B cell (primary cell): ENCODE data around the gene CYREN. TPM values are rescaled to one million over a fixed set of nuclear protein-coding genes. Genes with fewer than 3 reads are reported as not detected.

Experiments used
- ATAC-seq: fragments of 200-7000 bp; cut with Tn5 transposase; one replicate; pipeline ENCODE4 v1.10.0; 2021; ENCODE audit warnings: low read depth, mild to moderate bottlenecking, moderate number of reproducible peaks, moderate library complexity
- CTCF ChIA-PET: fragments of 350-600 bp; sonication (Branson Sonifier 250); formaldehyde crosslinking; loops from one replicate; lab custom pipeline; 2021; ENCODE audit warnings: antibody characterized with exemption, inconsistent platforms; lab: Charles Lee
- POLR2A ChIA-PET: fragments of 350-600 bp; sonication (Branson Sonifier 250); formaldehyde crosslinking; loops from one replicate; lab custom pipeline; 2021; ENCODE audit warnings: antibody characterized with exemption; lab: Charles Lee
- DNase-seq: peaks from one replicate; pipeline ENCODE4 v3.0.0; 2013
- H2AFZ ChIP-seq: 2 replicates; pipeline ENCODE4 v1.6.1; 2012; ENCODE audit warnings: mild to moderate bottlenecking, low read depth, low read length; ENCODE audit not compliant: insufficient read depth, poor library complexity, severe bottlenecking
- H3K27ac ChIP-seq, 2 donors: 1 replicate in 1 of 2; 2 replicates in 1 of 2; pipeline ENCODE4 v1.5.1; 2012 to 2013; ENCODE audit warnings: low read length in 2 of 2, mild to moderate bottlenecking in 2 of 2, moderate library complexity in 1 of 2
- H3K27me3 ChIP-seq, 4 experiments: fragments of 200-600 bp in 1 of 4; sonication (generic) in 1 of 4; replicated peaks in 1 of 4; 1 replicate in 2 of 4; 2 replicates in 2 of 4; pipeline versions ENCODE4 v1.6.1 to v1.7.0; 2013 to 2016; ENCODE audit warnings: low read length in 3 of 4, mild to moderate bottlenecking in 2 of 4, mixed read lengths in 1 of 4, moderate library complexity in 1 of 4; ENCODE audit not compliant: insufficient read depth in 4 of 4, control insufficient read depth in 3 of 4; ENCODE audit errors: control extremely low read depth in 1 of 4
- H3K36me3 ChIP-seq, 2 experiments: replicated peaks in 1 of 2; 1 replicate in 1 of 2; 2 replicates in 1 of 2; pipeline versions ENCODE4 v1.6.1 to v1.7.1; 2013; ENCODE audit warnings: low read length in 1 of 2; ENCODE audit not compliant: insufficient read depth in 2 of 2, control insufficient read depth in 1 of 2; ENCODE audit errors: control extremely low read depth in 1 of 2, extremely low read depth in 1 of 2
- H3K4me1 ChIP-seq, 2 donors: fragments of 200-600 bp in 1 of 2; sonication (generic) in 1 of 2; 1 replicate in 1 of 2; 2 replicates in 1 of 2; pipeline versions ENCODE4 v1.5.1 to v1.6.1; 2013 to 2017; ENCODE audit warnings: low read length in 2 of 2; ENCODE audit not compliant: control insufficient read depth in 2 of 2, insufficient read depth in 2 of 2
- H3K4me2 ChIP-seq: replicated peaks from 2 replicates; pipeline ENCODE3; 2012; ENCODE audit warnings: mild to moderate bottlenecking, low read depth, low read length; ENCODE audit not compliant: poor library complexity, severe bottlenecking
- H3K4me3 ChIP-seq, 5 experiments: fragments of 200-600 bp in 1 of 5; sonication (generic) in 1 of 5; 1 replicate in 3 of 5; 2 replicates in 2 of 5; pipeline versions ENCODE4 v1.5.1 to v1.7.0; 2011 to 2016; ENCODE audit warnings: low read length in 4 of 5, mild to moderate bottlenecking in 4 of 5, low read depth in 2 of 5, control low read depth in 1 of 5, moderate library complexity in 1 of 5; ENCODE audit not compliant: insufficient read depth in 1 of 5; ENCODE audit errors: control extremely low read depth in 1 of 5, extremely low read depth in 1 of 5
- H3K79me2 ChIP-seq: fragments of 200-600 bp; sonication (generic); one replicate; pipeline ENCODE4 v1.6.0; 2016; ENCODE audit warnings: low read length; ENCODE audit not compliant: control insufficient read depth, insufficient read depth
- H3K9ac ChIP-seq: fragments of 200-600 bp; sonication (generic); 2 replicates; pipeline ENCODE4 v1.6.1; 2017; ENCODE audit warnings: mild to moderate bottlenecking, low read length, moderate library complexity
- H3K9me3 ChIP-seq, 3 donors: one replicate each; pipeline versions ENCODE4 v1.6.1 to v1.7.1; 2013; ENCODE audit warnings: low read length in 2 of 3; ENCODE audit not compliant: control insufficient read depth in 2 of 3, insufficient read depth in 1 of 3; ENCODE audit errors: control extremely low read depth in 1 of 3
- H4K20me1 ChIP-seq: 2 replicates; pipeline ENCODE4 v1.6.0; 2012; ENCODE audit warnings: mild to moderate bottlenecking, low read length; ENCODE audit not compliant: insufficient read depth, control insufficient read depth, poor library complexity, severe bottlenecking
- H3K27ac Mint-ChIP-seq: one replicate; pipeline ENCODE4 v1.8.0; 2021; ENCODE audit warnings: mixed read lengths
- H3K27me3 Mint-ChIP-seq: one replicate; pipeline ENCODE4 v1.8.0; 2021; ENCODE audit warnings: mixed read lengths
- H3K4me1 Mint-ChIP-seq: one replicate; pipeline ENCODE4 v1.8.0; 2021; ENCODE audit warnings: mixed read lengths
- H3K4me3 Mint-ChIP-seq: one replicate; pipeline ENCODE4 v1.8.0; 2021; ENCODE audit warnings: mixed read lengths
- H3K9me3 Mint-ChIP-seq: one replicate; pipeline ENCODE4 v1.8.0; 2022; ENCODE audit warnings: mixed read lengths; ENCODE audit not compliant: insufficient read depth
- EZH2 ChIP-seq: IDR thresholded peaks from 2 replicates; pipeline ENCODE4 v1.6.1; 2012; ENCODE audit warnings: borderline replicate concordance, low read depth, mild to moderate bottlenecking, moderate library complexity, low read length; ENCODE audit not compliant: insufficient read depth, poor library complexity, severe bottlenecking
- WGBS: methylation state at CpG from one replicate; pipeline ENCODE4 v1.1.5; 2013; ENCODE audit warnings: missing lambda C conversion rate; ENCODE audit not compliant: insufficient coverage; 5-methylcytosine and 5-hydroxymethylcytosine counted together
- intact Hi-C: fragments of 100-400 bp; cut with micrococcal nuclease; formaldehyde crosslinking; loops from one replicate; pipeline ENCODE4 v1.10.0; 2022
- polyA plus RNA-seq: library from polyadenylated mRNA; depleted of rRNA; stranded (reverse); fragments of >200 nt; gene quantifications from 2 replicates; pipeline ENCODE4 v1.2.3, GENCODE V29; 2012
- total RNA-seq, 2 donors: library from RNA; stranded (reverse); fragments of 120-200 nt in 1 of 2; gene quantifications; 1 replicate in 1 of 2; 2 replicates in 1 of 2; pipeline versions ENCODE4 v1.2.3 to v1.2.4, GENCODE V29; 2013 to 2022
- TF ChIP-seq, protein P1 (sequence below): fragments of 200-600 bp; IDR thresholded peaks from one replicate; pipeline ENCODE4 v1.8.0; 2022; ENCODE audit warnings: antibody characterized with exemption, mild to moderate bottlenecking

Gene CYREN
- total and polyA plus RNA-seq, 2 donors (not counting 1 experiment from before 2014, with no cell fraction given) = 19.2 to 54.6 TPM

DNA sequence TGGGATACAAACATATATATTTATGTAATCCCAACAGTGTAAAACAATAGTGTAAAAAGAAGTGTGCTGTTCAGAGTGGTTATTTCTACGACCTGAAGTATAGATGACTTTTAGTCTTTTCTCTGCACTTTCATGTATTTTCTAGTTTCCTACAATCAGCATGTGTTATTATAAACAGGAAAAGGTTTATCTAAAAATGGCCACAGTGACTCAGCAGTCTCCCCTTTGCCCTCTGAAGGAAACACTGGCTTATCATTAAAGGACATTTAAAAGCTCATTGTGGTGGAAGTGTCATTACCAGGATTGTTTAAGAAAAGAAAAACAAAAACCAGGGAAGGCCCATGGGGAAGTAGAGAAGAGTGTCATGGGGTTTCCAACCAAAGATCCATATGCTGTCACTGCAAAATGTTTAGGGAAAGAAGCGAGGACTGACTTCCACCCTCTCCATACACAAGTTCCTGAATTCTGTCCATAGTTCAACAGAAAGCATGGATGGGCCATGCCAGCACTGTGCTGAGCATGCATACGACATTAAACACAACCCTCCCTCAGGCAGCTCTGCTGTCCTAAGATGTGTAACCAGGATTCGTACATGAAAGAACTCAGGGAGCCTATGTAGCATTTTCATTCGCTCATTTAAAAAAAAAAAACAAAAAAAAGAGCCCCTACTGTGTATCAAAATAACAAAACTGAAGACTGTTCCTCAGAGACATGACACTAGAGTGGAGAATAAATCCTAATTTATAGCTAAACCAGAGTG, 10.2 kb downstream of the CYREN start:
- DNase-seq = no peak
- no peak overlapping the region for H2AFZ ChIP-seq
- peak; percentile 25 for ATAC-seq
- H3K27ac ChIP-seq = peak overlapping the region in 1 of 2 donors; percentile 59
- 72% methylated on average over 2 of the region's 5 CpGs for WGBS
- Mint-ChIP-seq H3K4me3 (peak overlapping the region; percentile 78), H3K27me3 (no peaks in the 10 kb centered on the region), H3K27ac (peak overlapping the region; percentile 92), H3K4me1 (peaks cover 50% of the 10 kb centered on the region), H3K9me3 (peaks cover 5% of the 10 kb centered on the region)
- no peak overlapping the region for H3K9ac ChIP-seq
- CTCF ChIA-PET = interaction anchor here (0.9 to 4.9 kb wide), 8 partner anchors 10 to 527 kb away, joined by 3 to 47 read pairs (median 4); partner anchors contain the start of genes AGBL3, CYREN and TMEM140
- no peak for TF ChIP-seq EZH2
- TF ChIP-seq, protein P1, sequence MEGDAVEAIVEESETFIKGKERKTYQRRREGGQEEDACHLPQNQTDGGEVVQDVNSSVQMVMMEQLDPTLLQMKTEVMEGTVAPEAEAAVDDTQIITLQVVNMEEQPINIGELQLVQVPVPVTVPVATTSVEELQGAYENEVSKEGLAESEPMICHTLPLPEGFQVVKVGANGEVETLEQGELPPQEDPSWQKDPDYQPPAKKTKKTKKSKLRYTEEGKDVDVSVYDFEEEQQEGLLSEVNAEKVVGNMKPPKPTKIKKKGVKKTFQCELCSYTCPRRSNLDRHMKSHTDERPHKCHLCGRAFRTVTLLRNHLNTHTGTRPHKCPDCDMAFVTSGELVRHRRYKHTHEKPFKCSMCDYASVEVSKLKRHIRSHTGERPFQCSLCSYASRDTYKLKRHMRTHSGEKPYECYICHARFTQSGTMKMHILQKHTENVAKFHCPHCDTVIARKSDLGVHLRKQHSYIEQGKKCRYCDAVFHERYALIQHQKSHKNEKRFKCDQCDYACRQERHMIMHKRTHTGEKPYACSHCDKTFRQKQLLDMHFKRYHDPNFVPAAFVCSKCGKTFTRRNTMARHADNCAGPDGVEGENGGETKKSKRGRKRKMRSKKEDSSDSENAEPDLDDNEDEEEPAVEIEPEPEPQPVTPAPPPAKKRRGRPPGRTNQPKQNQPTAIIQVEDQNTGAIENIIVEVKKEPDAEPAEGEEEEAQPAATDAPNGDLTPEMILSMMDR = no peak
- peaks cover 26 to 32% of the 10 kb centered on the region in 2 donors for H3K4me1 ChIP-seq
- intact Hi-C loops = no loop called here
- peak overlapping the region; percentile 52 for H3K4me2 ChIP-seq
- H3K27me3 ChIP-seq = no peaks in the 10 kb centered on the region
- peaks cover 1 to 16% (median 14%) of the 10 kb centered on the region in 3 donors for H3K9me3 ChIP-seq
- H3K36me3 ChIP-seq = peaks cover 0 to 32% of the 10 kb centered on the region in 2 experiments
- no peak overlapping the region for H3K4me3 ChIP-seq
- peaks cover 27% of the 10 kb centered on the region for H4K20me1 ChIP-seq
- H3K79me2 ChIP-seq = peaks cover 66% of the 10 kb centered on the region
- POLR2A ChIA-PET = interaction anchor here (0.5 to 2.9 kb wide), 5 partner anchors 9 to 266 kb away, joined by 4 to 22 read pairs (median 7); partner anchors contain the start of genes AGBL3, CYREN and TMEM140
